IMR-90 (cell line): Measurements from ENCODE around the gene ALK. TPM values are rescaled to one million over a fixed set of nuclear protein-coding genes. Genes with fewer than 3 reads are reported as not detected.

ENCODE experiments used
- ATAC-seq: fragments of 200-7000 bp; cut with Tn5 transposase; 2 replicates; pipeline ENCODE4 v1.9.1; 2020; ENCODE audit warnings: low read depth, mild to moderate bottlenecking, moderate library complexity
- BruUV-seq: library from RNA; stranded (reverse); fragments of 400-500 nt; replicated peaks from 2 replicates; lab custom pipeline; 2021; lab: Mats Ljungman, UMichigan
- CTCF ChIA-PET: fragments of 300-600 bp; formaldehyde crosslinking; extraction: SDS; loops from one replicate; lab custom pipeline; 2021; ENCODE audit warnings: antibody characterized with exemption; lab: Yijun Ruan, JAX
- POLR2A ChIA-PET: fragments of 300-600 bp; sonication (Branson Sonifier 250); formaldehyde crosslinking; loops from one replicate; lab custom pipeline; 2022; ENCODE audit warnings: antibody characterized with exemption; ENCODE audit not compliant: unreplicated experiment; lab: Charles Lee
- DNase-seq: peaks from one replicate; pipeline ENCODE4 v3.0.0; 2013
- H2AFZ ChIP-seq: replicated peaks from 2 replicates; pipeline ENCODE3; 2013; ENCODE audit warnings: low read length, mild to moderate bottlenecking; ENCODE audit not compliant: poor library complexity
- H2AK5ac ChIP-seq: 2 replicates; pipeline ENCODE4 v1.6.1; 2013; ENCODE audit warnings: low read depth, low read length, inconsistent platforms
- H2AK9ac ChIP-seq: replicated peaks from 2 replicates; pipeline ENCODE3; 2013; ENCODE audit warnings: mild to moderate bottlenecking, low read depth, low read length, moderate library complexity; ENCODE audit not compliant: poor library complexity
- H2BK120ac ChIP-seq: 2 replicates; pipeline ENCODE4 v1.6.1; 2013; ENCODE audit warnings: low read depth, low read length, inconsistent platforms
- H2BK15ac ChIP-seq: 3 replicates; pipeline ENCODE4 v1.6.1; 2013; ENCODE audit warnings: low read depth, low read length, inconsistent platforms
- H2BK20ac ChIP-seq: 2 replicates; pipeline ENCODE4 v1.6.1; 2013; ENCODE audit warnings: low read depth, mild to moderate bottlenecking, inconsistent platforms, low read length, moderate library complexity
- H2BK5ac ChIP-seq: 2 replicates; pipeline ENCODE4 v1.6.1; 2013; ENCODE audit warnings: mild to moderate bottlenecking, low read depth, low read length, inconsistent platforms; ENCODE audit not compliant: poor library complexity, severe bottlenecking
- H3K14ac ChIP-seq: replicated peaks from 2 replicates; pipeline ENCODE4 v1.6.1; 2013; ENCODE audit warnings: low read depth, low read length, inconsistent platforms
- H3K18ac ChIP-seq: 2 replicates; pipeline ENCODE4 v1.6.1; 2013; ENCODE audit warnings: low read depth, low read length, control low read depth
- H3K23ac ChIP-seq: 2 replicates; pipeline ENCODE4 v1.6.1; 2013; ENCODE audit warnings: low read depth, low read length, inconsistent platforms
- H3K27ac ChIP-seq: 2 replicates; pipeline ENCODE4 v1.5.1; 2013; ENCODE audit warnings: mild to moderate bottlenecking, control low read depth, low read length; ENCODE audit not compliant: insufficient read depth
- H3K27me3 ChIP-seq: 2 replicates; pipeline ENCODE4 v1.6.1; 2013; ENCODE audit warnings: low read length; ENCODE audit not compliant: control insufficient read depth, insufficient read depth
- H3K36me3 ChIP-seq: 2 replicates; pipeline ENCODE4 v1.6.1; 2013; ENCODE audit warnings: low read length, mixed read lengths; ENCODE audit not compliant: control insufficient read depth, insufficient read depth
- H3K4ac ChIP-seq: 2 replicates; pipeline ENCODE4 v1.6.1; 2013; ENCODE audit warnings: low read depth, low read length, inconsistent platforms
- H3K4me1 ChIP-seq: 2 replicates; pipeline ENCODE4 v1.6.1; 2013; ENCODE audit warnings: low read length, mixed read lengths; ENCODE audit not compliant: control insufficient read depth, insufficient read depth
- H3K4me2 ChIP-seq: 2 replicates; pipeline ENCODE4 v1.6.1; 2013; ENCODE audit warnings: low read depth, mild to moderate bottlenecking, control low read depth, low read length, moderate library complexity
- H3K4me3 ChIP-seq: 2 replicates; pipeline ENCODE4 v1.5.1; 2013; ENCODE audit warnings: low read depth, mild to moderate bottlenecking, control low read depth, low read length, moderate library complexity; ENCODE audit not compliant: insufficient read depth
- H3K56ac ChIP-seq: 2 replicates; pipeline ENCODE4 v1.6.1; 2013; ENCODE audit warnings: low read length, inconsistent platforms; ENCODE audit not compliant: insufficient read depth; ENCODE audit errors: extremely low read depth
- H3K79me1 ChIP-seq, 2 experiments: 2 replicates each; pipeline ENCODE4 v1.6.1; 2013; ENCODE audit warnings: low read length in 2 of 2, inconsistent platforms in 1 of 2, low read depth in 1 of 2
- H3K9ac ChIP-seq: 2 replicates; pipeline ENCODE4 v1.6.1; 2013; ENCODE audit warnings: low read depth, low read length, control low read depth
- H3K9me1 ChIP-seq: 2 replicates; pipeline ENCODE4 v1.6.1; 2013; ENCODE audit warnings: low read length, inconsistent platforms; ENCODE audit not compliant: insufficient read depth
- H3K9me3 ChIP-seq: 2 replicates; pipeline ENCODE4 v1.6.1; 2013; ENCODE audit warnings: low read length; ENCODE audit not compliant: control insufficient read depth, insufficient read depth
- H4K20me1 ChIP-seq: 2 replicates; pipeline ENCODE4 v1.6.1; 2013; ENCODE audit warnings: low read length, inconsistent platforms; ENCODE audit not compliant: insufficient read depth
- H4K5ac ChIP-seq: 2 replicates; pipeline ENCODE4 v1.6.1; 2013; ENCODE audit warnings: mild to moderate bottlenecking, low read depth, low read length, control low read depth
- H4K8ac ChIP-seq, 2 experiments: 2 replicates each; pipeline ENCODE4 v1.6.1; 2013; ENCODE audit warnings: low read depth in 2 of 2, low read length in 2 of 2, control low read depth in 1 of 2, inconsistent platforms in 1 of 2
- H4K91ac ChIP-seq: 2 replicates; pipeline ENCODE4 v1.6.1; 2013; ENCODE audit warnings: low read depth, low read length, inconsistent platforms; ENCODE audit not compliant: insufficient read depth
- BHLHE40 ChIP-seq: fragments of 150-350 bp; IDR thresholded peaks from 2 replicates; pipeline ENCODE4 v1.6.1; 2016; ENCODE audit warnings: mild to moderate bottlenecking, low read depth, low read length
- CEBPB ChIP-seq: IDR thresholded peaks from 2 replicates; pipeline ENCODE4 v1.6.1; 2012; ENCODE audit warnings: low read depth, low read length, improper control_type of control experiment
- CHD1 ChIP-seq: IDR thresholded peaks from 2 replicates; pipeline ENCODE4 v1.6.1; 2012; ENCODE audit warnings: low read depth, low read length, improper control_type of control experiment
- FOS ChIP-seq: fragments of 150-350 bp; IDR thresholded peaks from 2 replicates; pipeline ENCODE4 v1.6.1; 2016; ENCODE audit warnings: low read depth, low read length
- MAFK ChIP-seq: IDR thresholded peaks from 2 replicates; pipeline ENCODE4 v1.6.1; 2012; ENCODE audit warnings: low read depth, low read length, improper control_type of control experiment
- MAZ ChIP-seq: IDR thresholded peaks from 2 replicates; pipeline ENCODE4 v1.6.1; 2012; ENCODE audit warnings: low read depth, mild to moderate bottlenecking, low read length, improper control_type of control experiment, moderate library complexity, borderline replicate concordance
- MXI1 ChIP-seq: IDR thresholded peaks from 2 replicates; pipeline ENCODE4 v1.6.1; 2012; ENCODE audit warnings: low read depth, mild to moderate bottlenecking, low read length, moderate library complexity, borderline replicate concordance
- NFE2L2 ChIP-seq: fragments of 150-350 bp; IDR thresholded peaks from 2 replicates; pipeline ENCODE4 v1.6.1; 2016; ENCODE audit warnings: low read depth, mild to moderate bottlenecking, low read length
- POLR2A ChIP-seq: IDR thresholded peaks from 2 replicates; pipeline ENCODE4 v1.6.1; 2012; ENCODE audit warnings: mild to moderate bottlenecking, low read depth, low read length
- RAD21 ChIP-seq: IDR thresholded peaks from 2 replicates; pipeline ENCODE4 v1.6.1; 2012; ENCODE audit warnings: low read length, improper control_type of control experiment
- RCOR1 ChIP-seq: IDR thresholded peaks from 2 replicates; pipeline ENCODE4 v1.6.1; 2012; ENCODE audit warnings: mild to moderate bottlenecking, low read length, improper control_type of control experiment; ENCODE audit not compliant: insufficient replicate concordance
- RFX5 ChIP-seq: IDR thresholded peaks from 2 replicates; pipeline ENCODE4 v1.8.0; 2012; ENCODE audit warnings: low read depth, mild to moderate bottlenecking, low read length, moderate library complexity
- SMC3 ChIP-seq: fragments of 150-350 bp; IDR thresholded peaks from 2 replicates; pipeline ENCODE4 v1.6.1; 2016; ENCODE audit warnings: low read depth, mild to moderate bottlenecking, antibody characterized with exemption, low read length, moderate library complexity
- WGBS, 2 experiments: methylation state at CpG; one replicate each; pipeline versions ENCODE4 v1.1.5 to v1.1.7; 2013; ENCODE audit warnings: missing lambda C conversion rate in 2 of 2; ENCODE audit not compliant: insufficient read length in 1 of 2; ENCODE audit errors: extremely low coverage in 2 of 2; 5-methylcytosine and 5-hydroxymethylcytosine counted together
- dilution Hi-C: fragments of 300-500 bp; cut with HindIII; formaldehyde crosslinking; loops from one replicate; pipeline ENCODE4 v1.14.3; 2018; ENCODE audit warnings: low sequenced_read_pairs; ENCODE audit not compliant: unreplicated experiment
- in situ Hi-C: fragments of 300-500 bp; cut with MboI; formaldehyde crosslinking; loops from 3 replicates; pipeline ENCODE4 v1.14.3; 2019; ENCODE audit warnings: low sequenced_read_pairs, inconsistent platforms, mixed read lengths
- intact Hi-C: fragments of 100-400 bp; cut with micrococcal nuclease; formaldehyde crosslinking; loops from 2 replicates; pipeline ENCODE4 v1.10.0; 2022
- polyA plus RNA-seq, 3 experiments: library from polyadenylated mRNA; depleted of rRNA; stranded (reverse); fragments of >200 nt; gene quantifications; 2 replicates each; pipeline ENCODE4 v1.2.3, GENCODE V29; 2012; ENCODE audit warnings: low replicate concordance in 1 of 3
- total RNA-seq: library from RNA; depleted of rRNA; stranded (reverse); fragments of >200 nt; gene quantifications from 2 replicates; pipeline ENCODE4 v1.2.3, GENCODE V29; 2012
- TF ChIP-seq, protein P1 (sequence below): fragments of 150-350 bp; IDR thresholded peaks from 2 replicates; pipeline ENCODE4 v1.6.1; 2016; ENCODE audit warnings: low read depth, mild to moderate bottlenecking, low read length, moderate library complexity, borderline replicate concordance
- TF ChIP-seq, protein P2 (sequence below): conservative IDR thresholded peaks from 2 replicates; pipeline ENCODE4 v1.5.1; 2012; ENCODE audit warnings: mild to moderate bottlenecking, low read depth, low read length, improper control_type of control experiment
- TF ChIP-seq, protein P3 (sequence below): fragments of 150-350 bp; IDR thresholded peaks from 2 replicates; pipeline ENCODE4 v1.6.1; 2017; ENCODE audit warnings: mild to moderate bottlenecking, antibody characterized with exemption, low read length, low read depth

ALK gene
- total and polyA plus RNA-seq, 2 of the 4 experiments (the other 2 are of a cell fraction), result not detected

DNA sequence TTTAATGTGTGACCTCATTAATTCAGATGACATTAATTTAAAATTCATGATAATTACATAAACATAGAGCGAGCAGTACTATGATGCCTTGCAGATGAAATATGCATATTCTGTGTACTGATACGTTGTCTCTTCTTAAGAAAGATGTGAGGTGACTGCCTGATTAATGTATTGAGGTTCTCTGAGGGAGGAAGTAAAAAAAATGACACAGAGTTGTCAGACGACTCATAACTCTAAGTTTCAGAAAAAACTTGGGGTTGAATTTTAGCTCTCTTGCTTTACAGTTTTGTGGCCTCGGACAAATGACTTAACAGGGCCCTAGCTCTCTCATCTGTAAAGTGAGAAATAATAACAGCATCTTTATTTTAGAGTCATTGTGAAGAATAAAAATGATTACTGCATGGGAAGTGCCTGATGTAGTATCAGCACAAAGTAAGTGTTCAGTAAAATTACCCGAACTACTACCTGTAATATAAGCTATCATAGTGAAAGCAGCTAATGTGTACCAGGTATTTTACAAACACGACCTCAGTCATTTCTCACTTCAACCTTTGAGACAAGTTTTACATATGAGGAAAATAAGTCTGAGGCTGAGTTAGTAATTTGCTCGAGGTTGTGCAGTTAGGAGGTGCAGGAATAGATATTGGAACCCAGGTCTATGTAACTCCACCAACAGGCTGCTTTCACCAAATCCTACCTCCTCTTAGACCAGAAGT lies 65.3 kb downstream of the ALK start:
- no peak overlapping the region for H2AFZ ChIP-seq
- H4K20me1 ChIP-seq, result no peaks in the 10 kb centered on the region
- H2BK15ac ChIP-seq, result no peak overlapping the region
- ChIA-PET POLR2A (no interaction called here), CTCF (no interaction called here)
- peaks cover 4% of the 10 kb centered on the region; the same call in 1 of the 2 replicates for H3K27me3 ChIP-seq
- no peak overlapping the region for H4K8ac ChIP-seq
- H3K4ac ChIP-seq, result no peak overlapping the region
- H3K36me3 ChIP-seq, result no peaks in the 10 kb centered on the region
- DNase-seq, result no peak
- no peak overlapping the region for H3K18ac ChIP-seq
- dilution Hi-C loops (no loop called here), in situ Hi-C loops (no loop called here), intact Hi-C loops (no loop called here)
- H2BK120ac ChIP-seq, result no peak overlapping the region
- H2BK20ac ChIP-seq, result no peak overlapping the region
- H2AK5ac ChIP-seq, result no peak overlapping the region
- no peaks in the 10 kb centered on the region for H3K79me1 ChIP-seq
- H3K9me1 ChIP-seq, result no peaks in the 10 kb centered on the region
- no peak for TF ChIP-seq MAZ
- TF ChIP-seq, protein P1, sequence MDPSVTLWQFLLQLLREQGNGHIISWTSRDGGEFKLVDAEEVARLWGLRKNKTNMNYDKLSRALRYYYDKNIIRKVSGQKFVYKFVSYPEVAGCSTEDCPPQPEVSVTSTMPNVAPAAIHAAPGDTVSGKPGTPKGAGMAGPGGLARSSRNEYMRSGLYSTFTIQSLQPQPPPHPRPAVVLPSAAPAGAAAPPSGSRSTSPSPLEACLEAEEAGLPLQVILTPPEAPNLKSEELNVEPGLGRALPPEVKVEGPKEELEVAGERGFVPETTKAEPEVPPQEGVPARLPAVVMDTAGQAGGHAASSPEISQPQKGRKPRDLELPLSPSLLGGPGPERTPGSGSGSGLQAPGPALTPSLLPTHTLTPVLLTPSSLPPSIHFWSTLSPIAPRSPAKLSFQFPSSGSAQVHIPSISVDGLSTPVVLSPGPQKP, result no peak
- TF ChIP-seq RAD21, result no peak
- no peak for TF ChIP-seq RFX5
- no peak for TF ChIP-seq BHLHE40
- TF ChIP-seq FOS, result no peak
- no peak for TF ChIP-seq SMC3
- TF ChIP-seq CHD1, result no peak
- no peak for TF ChIP-seq MXI1
- TF ChIP-seq NFE2L2, result no peak
- TF ChIP-seq, protein P2, sequence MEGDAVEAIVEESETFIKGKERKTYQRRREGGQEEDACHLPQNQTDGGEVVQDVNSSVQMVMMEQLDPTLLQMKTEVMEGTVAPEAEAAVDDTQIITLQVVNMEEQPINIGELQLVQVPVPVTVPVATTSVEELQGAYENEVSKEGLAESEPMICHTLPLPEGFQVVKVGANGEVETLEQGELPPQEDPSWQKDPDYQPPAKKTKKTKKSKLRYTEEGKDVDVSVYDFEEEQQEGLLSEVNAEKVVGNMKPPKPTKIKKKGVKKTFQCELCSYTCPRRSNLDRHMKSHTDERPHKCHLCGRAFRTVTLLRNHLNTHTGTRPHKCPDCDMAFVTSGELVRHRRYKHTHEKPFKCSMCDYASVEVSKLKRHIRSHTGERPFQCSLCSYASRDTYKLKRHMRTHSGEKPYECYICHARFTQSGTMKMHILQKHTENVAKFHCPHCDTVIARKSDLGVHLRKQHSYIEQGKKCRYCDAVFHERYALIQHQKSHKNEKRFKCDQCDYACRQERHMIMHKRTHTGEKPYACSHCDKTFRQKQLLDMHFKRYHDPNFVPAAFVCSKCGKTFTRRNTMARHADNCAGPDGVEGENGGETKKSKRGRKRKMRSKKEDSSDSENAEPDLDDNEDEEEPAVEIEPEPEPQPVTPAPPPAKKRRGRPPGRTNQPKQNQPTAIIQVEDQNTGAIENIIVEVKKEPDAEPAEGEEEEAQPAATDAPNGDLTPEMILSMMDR, result no peak
- TF ChIP-seq, protein P3, sequence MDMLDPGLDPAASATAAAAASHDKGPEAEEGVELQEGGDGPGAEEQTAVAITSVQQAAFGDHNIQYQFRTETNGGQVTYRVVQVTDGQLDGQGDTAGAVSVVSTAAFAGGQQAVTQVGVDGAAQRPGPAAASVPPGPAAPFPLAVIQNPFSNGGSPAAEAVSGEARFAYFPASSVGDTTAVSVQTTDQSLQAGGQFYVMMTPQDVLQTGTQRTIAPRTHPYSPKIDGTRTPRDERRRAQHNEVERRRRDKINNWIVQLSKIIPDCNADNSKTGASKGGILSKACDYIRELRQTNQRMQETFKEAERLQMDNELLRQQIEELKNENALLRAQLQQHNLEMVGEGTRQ, result no peak
- no peak for TF ChIP-seq POLR2A
- TF ChIP-seq CEBPB, result no peak
- TF ChIP-seq MAFK, result no peak
- TF ChIP-seq RCOR1, result no peak
- no peaks in the 10 kb centered on the region for H3K9me3 ChIP-seq
- no peak overlapping the region for H3K4me2 ChIP-seq
- H3K14ac ChIP-seq, result no peak overlapping the region
- no peak overlapping the region for H3K23ac ChIP-seq
- no peak overlapping the region for H2AK9ac ChIP-seq
- no peak overlapping the region for H3K9ac ChIP-seq
- H2BK5ac ChIP-seq, result no peak overlapping the region
- no peak overlapping the region for H3K4me3 ChIP-seq
- ATAC-seq, result no peak
- H4K5ac ChIP-seq, result no peak overlapping the region
- no peak overlapping the region for H3K56ac ChIP-seq
- no peak overlapping the region for H4K91ac ChIP-seq
- no CpG with 5 or more reads among the region's 7 CpGs for WGBS, 2 experiments
- no peaks in the 10 kb centered on the region for H3K4me1 ChIP-seq
- no TSS peak for BruUV-seq
- H3K27ac ChIP-seq, result no peak overlapping the region
